ENCODE data around the gene SQOR.

DNA sequence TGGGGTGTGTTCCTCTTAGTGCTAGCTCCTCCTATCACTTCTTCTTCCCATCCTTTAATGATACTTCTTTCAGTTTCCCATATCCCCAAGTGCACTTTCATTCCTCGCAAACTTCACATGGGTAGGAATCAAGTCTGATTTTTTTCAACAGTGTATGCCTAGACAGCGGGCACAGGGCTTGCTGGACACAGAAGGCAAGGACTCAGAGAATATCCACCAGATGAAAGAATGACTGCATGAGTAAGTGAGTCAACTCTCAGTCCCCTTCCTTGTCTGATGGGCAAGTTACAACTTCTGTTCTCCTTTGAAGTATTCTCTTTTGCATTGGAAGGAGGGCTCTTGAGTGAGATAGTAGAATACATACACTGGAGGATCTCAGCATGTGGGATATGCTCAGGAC, 3.1 kb upstream of the SQOR start:
- TF ChIP-seq POLR2A (IDR thresholded peaks at IDR 0.05; ENCODE audit: low read length) (no peak), USF2 (IDR thresholded peaks at IDR 0.05) (no peak), FOSL2 (IDR thresholded peaks at IDR 0.05) (no peak), FOSL2 (CRISPR knock-in tag; IDR thresholded peaks at IDR 0.05) (no peak), CBX8 (IDR thresholded peaks at IDR 0.05) (no peak), CHD4 (IDR thresholded peaks at IDR 0.05; ENCODE audit: borderline replicate concordance) (no peak)
- TF ChIP-seq, protein P1, sequence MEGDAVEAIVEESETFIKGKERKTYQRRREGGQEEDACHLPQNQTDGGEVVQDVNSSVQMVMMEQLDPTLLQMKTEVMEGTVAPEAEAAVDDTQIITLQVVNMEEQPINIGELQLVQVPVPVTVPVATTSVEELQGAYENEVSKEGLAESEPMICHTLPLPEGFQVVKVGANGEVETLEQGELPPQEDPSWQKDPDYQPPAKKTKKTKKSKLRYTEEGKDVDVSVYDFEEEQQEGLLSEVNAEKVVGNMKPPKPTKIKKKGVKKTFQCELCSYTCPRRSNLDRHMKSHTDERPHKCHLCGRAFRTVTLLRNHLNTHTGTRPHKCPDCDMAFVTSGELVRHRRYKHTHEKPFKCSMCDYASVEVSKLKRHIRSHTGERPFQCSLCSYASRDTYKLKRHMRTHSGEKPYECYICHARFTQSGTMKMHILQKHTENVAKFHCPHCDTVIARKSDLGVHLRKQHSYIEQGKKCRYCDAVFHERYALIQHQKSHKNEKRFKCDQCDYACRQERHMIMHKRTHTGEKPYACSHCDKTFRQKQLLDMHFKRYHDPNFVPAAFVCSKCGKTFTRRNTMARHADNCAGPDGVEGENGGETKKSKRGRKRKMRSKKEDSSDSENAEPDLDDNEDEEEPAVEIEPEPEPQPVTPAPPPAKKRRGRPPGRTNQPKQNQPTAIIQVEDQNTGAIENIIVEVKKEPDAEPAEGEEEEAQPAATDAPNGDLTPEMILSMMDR (IDR thresholded peaks at IDR 0.05) = no peak
- TF ChIP-seq, protein P2, sequence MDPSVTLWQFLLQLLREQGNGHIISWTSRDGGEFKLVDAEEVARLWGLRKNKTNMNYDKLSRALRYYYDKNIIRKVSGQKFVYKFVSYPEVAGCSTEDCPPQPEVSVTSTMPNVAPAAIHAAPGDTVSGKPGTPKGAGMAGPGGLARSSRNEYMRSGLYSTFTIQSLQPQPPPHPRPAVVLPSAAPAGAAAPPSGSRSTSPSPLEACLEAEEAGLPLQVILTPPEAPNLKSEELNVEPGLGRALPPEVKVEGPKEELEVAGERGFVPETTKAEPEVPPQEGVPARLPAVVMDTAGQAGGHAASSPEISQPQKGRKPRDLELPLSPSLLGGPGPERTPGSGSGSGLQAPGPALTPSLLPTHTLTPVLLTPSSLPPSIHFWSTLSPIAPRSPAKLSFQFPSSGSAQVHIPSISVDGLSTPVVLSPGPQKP (IDR thresholded peaks at IDR 0.05; ENCODE audit: low read depth, low read length) = no peak
